HG02884 (cell line): ENCODE results near the gene PAGR1.
"Not testable (repeated sequence)": the region's sequence is repeated elsewhere in the genome, so short reads cannot be mapped to it uniquely, and the experiment has no call there.

Experiments
- ATAC-seq: cut with Tn5 transposase; IDR thresholded peaks from one replicate; pipeline ENCODE4 v1.9.1; 2021; ENCODE audit warnings: mild to moderate bottlenecking, moderate library complexity; ENCODE audit not compliant: unreplicated experiment

Gene PAGR1

GRCh38 chr16:29791845-29792807 lies 23.8 kb upstream of the PAGR1 start:
- ATAC-seq = no peak

GRCh38 chr16:29793153-29793552 lies 22.8 kb upstream of the PAGR1 start:
- not testable (repeated sequence) for ATAC-seq

- no peak for ATAC-seq
Measured at GRCh38 chr16:29794231-29794710, 21.7 kb upstream of the PAGR1 start.

- no peak for ATAC-seq
Measured at GRCh38 chr16:29802416-29802935, 13.5 kb upstream of the PAGR1 start.

- no peak for ATAC-seq
Measured at GRCh38 chr16:29804020-29804419, 11.9 kb upstream of the PAGR1 start.

DNA sequence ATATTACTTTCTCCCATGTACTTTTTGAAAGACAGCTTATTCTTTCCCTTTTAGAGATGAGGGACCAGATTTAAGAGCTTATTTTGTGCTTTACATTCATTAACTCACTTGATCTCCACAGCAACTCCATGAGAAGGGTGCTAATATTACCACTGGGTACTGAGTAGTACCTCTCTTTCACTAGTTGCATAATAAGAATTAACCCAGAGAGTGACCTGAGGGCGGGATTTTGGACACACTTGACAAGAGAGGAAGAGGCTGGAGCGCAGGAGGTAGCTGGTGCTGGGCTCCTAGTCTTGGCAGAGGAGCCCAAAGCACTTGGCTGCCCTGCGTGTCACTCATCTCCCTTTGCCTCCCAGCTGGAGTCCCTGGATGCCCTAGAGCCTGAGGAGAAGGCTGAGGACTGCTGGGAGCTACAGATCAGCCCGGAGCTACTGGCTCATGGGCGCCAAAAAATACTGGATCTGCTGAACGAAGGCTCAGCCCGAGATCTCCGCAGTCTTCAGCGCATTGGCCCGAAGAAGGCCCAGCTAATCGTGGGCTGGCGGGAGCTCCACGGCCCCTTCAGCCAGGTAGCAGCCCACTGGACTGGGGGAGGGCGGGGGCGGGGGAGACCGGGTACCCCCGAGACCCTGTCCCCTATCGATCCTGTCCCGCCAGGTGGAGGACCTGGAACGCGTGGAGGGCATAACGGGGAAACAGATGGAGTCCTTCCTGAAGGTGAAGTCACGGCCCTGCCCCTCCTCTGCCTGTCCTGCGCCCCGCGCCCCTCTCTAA lies 11.3 kb upstream of the PAGR1 start:
- ATAC-seq = no peak

DNA sequence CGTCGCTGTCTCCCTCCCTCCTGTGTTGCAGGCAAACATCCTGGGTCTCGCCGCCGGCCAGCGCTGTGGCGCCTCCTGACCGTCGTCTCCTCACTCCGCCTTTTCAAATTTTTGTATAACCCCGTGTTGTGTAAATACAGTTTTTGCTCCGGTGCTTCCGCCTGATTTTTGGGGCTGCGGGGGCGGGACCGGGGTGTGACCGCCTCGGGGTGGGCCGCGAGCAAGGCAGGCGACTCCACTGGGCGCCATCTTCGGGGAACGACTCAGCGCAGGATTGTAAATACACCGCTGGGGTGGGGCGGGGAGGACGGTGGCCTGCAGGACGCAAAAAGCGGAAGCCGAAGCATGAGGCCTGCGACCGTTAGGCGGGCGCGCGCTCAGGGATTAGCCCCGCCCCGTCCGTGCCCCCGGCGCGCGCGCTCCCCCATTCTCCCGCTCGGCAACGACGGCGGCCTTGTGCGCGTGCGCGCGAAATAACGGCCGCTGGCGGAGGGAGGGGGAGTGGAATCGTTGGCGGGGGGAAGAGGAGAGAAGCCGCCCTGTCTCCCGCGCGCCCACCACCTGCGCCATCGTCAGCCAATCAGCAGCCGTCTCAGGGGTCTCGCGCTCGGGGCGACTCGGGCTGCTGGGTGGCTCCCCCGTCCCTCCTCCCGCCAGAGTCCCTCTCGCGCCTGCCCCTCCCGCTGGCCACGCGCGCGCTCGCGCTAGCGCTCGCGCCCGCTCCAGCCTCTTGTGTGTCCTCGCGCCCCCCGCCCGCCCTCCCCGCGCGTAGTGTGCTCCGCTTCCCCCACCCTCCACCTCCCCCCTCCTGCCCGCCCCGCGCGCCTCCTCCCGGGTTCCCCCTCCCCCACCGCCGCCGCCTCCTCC lies 10.5 kb upstream of the PAGR1 start:
- ATAC-seq = peak; percentile 40

GRCh38 chr16:29806099-29806579 lies 9.8 kb upstream of the PAGR1 start, which contains the start of gene MAZ:
TSS of gene MAZ (plus strand) at chr16:29806529. CDS start at chr16:29806702, 173 bp downstream.
- no peak for ATAC-seq

DNA sequence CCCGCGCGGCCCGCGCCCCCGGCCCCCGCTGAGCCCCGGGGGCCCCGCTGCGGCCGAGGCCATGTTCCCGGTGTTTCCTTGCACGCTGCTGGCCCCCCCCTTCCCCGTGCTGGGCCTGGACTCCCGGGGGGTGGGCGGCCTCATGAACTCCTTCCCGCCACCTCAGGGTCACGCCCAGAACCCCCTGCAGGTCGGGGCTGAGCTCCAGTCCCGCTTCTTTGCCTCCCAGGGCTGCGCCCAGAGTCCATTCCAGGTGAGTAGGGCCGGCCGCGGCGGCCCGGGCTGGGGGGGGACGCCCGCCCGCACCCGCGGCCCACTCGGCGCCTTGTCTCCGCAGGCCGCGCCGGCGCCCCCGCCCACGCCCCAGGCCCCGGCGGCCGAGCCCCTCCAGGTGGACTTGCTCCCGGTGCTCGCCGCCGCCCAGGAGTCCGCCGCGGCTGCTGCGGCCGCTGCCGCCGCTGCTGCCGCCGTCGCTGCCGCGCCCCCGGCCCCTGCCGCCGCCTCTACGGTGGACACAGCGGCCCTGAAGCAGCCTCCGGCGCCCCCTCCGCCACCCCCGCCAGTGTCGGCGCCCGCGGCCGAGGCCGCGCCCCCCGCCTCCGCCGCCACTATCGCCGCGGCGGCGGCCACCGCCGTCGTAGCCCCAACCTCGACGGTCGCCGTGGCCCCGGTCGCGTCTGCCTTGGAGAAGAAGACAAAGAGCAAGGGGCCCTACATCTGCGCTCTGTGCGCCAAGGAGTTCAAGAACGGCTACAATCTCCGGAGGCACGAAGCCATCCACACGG lies 9.1 kb upstream of the PAGR1 start:
- no peak for ATAC-seq

- no peak for ATAC-seq
Measured at GRCh38 chr16:29807426-29808218, 8.3 kb upstream of the PAGR1 start.

DNA sequence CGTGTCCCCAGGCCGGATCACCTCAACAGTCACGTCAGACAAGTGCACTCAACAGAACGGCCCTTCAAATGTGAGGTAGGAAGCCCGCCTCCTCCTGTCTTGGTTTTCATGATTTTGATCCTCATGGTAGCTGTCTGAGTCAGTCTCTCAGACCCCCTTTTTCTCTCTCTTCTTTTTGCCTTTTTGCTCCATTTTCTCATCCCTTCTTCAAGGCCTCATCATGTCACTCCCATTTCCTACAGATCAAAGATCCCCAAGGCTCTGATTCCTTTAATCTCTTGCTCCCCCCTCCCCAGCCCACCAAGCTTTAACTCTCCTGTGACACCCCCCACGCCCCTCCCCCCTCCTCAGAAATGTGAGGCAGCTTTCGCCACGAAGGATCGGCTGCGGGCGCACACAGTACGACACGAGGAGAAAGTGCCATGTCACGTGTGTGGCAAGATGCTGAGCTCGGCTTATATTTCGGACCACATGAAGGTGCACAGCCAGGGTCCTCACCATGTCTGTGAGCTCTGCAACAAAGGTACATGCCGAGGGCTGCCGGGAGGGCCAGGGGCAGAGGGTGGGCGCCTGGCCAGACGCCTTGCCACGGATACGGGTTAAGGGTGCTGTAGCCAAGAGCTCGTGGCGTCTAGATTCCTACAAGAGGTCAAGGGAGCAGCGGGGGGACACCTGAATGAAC lies 7.6 kb upstream of the PAGR1 start:
- no peak for ATAC-seq

DNA sequence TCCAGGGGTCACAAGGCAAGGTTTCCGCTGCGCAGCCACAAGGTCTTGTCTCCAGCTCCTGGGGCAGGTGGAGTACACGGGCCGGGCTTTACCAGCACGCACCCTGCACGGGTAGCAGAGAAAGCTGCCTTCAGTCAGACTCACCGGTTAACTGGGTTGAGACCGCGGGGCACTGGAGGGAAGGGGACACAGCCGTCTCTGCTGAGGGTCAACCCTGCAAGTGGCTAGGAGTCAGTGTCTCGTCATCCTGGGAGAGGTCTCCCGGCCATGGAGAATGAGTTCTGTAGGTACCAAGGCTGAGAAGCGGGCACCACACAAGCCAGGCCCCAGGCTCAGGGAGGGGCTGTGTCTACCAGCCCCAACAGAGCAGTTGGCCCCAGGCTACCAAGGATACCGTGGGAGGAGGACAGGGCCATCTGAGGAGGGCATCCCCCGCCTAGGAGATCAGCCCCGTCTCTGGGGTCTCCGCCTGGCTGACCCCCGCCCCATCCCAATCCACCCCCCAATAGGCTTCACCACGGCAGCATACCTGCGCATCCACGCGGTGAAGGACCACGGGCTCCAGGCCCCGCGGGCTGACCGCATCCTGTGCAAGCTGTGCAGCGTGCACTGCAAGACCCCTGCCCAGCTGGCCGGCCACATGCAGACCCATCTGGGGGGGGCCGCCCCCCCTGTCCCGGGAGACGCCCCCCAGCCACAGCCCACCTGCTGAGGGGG lies 6.8 kb upstream of the PAGR1 start:
- no peak for ATAC-seq

DNA sequence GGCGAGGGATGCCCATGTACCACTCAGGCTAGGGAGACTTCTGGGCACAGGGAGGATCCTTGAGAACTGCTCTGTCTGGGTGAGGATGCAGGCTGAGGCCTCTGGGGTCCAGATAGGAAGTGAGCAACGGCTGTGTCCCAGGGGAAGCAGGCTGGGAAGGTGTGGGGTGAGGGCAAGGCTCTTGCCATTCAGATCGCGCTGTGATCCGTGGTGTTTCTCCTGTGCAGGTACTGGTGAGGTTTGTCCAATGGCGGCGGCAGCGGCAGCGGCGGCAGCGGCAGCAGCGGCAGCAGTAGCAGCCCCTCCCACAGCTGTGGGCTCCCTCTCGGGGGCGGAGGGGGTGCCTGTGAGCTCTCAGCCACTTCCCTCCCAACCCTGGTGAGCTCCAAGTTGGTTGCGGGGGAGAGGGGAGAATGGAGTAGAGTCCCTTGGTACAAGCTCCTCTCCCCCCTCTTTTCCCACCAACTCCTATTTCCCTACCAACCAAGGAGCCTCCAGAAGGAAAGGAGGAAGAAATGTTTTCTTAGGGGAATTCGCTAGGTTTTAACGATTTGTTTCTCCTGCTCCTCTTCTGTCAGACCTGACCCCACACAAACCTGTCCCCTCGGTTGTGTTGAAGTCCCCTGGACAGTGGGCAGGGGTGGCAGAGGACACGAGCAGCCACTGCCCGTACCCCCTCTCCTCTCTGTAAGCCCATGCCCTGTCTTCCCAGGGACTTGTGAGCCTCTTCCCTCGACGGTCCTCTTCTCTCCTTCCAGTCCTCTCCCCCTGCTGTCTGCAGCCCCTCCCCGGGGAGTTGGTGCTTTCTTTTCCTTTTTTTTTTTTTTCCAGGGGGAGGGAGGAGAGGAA lies 5.9 kb upstream of the PAGR1 start:
- ATAC-seq = no peak

DNA sequence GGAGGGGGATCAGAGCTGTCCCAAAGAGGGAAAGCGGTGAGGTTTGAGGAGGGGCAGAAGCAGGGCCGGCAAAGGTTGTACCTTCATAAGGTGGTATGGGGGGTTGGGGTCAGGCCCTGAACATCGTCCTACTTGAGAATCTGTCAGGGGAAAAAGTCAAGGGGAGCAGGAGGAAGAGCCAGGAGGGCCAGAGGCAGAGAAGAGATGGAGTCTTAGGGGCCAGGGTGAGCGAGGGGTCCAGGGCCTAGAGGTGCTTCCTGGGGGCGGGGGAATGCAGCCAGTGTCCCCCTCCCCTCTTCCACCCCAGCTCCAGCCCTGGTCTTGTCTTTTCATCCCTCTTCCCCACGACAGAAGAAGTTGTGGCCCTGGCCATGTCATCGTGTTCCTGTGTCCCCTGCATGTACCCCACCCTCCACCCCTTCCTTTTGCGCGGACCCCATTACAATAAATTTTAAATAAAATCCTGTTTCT lies 5.2 kb upstream of the PAGR1 start:
- ATAC-seq = no peak

DNA sequence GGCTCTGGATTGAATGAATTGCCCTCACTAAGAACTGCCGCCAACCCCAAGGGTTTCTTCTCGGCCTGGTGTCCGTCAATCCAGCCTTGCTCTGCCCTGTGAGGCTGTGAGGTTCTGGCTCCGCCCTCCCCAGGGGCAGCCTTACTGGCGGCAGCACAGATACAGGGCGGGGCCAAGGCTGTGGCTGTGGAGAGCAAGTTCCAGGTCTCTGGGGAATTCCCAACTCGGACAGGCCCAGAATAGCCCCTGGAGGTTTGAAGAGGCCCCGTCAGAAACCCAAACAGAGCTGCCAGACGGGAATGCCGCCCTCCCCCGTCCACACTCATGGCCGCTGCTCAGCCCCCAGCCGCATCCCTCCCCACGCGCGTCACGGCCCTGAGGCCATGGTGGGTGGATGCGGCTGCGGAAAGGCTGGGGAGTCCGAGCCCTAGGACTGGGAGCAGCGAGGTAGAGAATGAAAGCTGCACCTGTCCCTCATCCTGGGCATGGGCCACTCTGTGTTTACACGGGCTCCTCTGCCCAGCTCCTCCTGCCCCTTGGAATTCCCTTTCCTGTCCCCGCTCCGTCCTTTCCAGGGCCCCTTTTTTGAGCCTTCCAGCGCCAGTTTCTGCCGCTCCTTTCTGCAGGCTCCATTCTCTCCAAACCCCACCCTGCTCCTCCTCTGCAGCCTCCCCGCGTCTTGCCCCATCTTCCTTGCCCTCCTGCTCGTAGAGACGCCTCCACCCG lies 4.6 kb upstream of the PAGR1 start:
- ATAC-seq = peak; percentile 36
